ENCODE results near the gene CHSY1.

CHSY1 gene

DNA sequence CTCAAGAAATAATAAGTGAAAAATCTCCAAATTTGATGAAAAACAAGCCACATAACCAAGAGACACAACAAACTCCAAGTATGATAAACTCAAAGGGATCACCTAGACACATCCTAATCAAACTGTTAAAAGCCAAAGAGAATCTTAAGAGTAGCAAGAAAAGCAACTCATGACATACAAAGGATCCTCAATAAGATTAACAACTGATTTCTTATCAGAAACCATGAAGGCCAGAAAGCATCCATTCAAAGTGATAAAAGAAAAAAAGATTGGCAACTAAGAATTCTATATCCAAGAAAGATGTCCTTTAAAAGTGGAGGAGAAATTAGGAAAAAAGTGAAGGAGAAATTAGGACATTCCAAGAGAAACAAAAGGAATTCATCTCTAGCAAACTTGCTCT is 23.5 kb downstream of the CHSY1 start:
- no peak for TF ChIP-seq CTCF (conservative IDR thresholded peaks at IDR 0.05)
- TF ChIP-seq ZFX (IDR thresholded peaks at IDR 0.05): no peak
- no peak overlapping the region for H3K27ac ChIP-seq

DNA sequence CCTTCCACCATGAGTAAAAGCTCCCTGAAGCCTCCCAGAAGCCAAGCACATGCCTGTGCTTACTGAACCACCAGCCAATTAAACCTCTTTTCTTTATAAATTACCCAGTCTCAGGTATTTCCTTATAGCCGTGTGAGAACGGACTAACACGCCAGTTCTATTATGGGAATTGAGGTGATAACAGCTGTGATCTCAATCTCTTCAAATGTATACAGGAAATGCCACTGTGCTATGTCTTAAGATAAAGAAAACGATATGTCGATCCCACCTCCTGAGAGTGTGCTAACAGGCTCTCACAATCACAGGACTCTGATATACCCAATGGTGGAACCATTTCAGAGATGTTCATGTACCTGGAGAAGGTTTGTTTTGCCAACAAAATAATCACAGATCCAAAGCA is 26.2 kb downstream of the CHSY1 start:
- no peak for TF ChIP-seq ZFX (IDR thresholded peaks at IDR 0.05)
- no peak for TF ChIP-seq CTCF (conservative IDR thresholded peaks at IDR 0.05)
- no peak overlapping the region for H3K27ac ChIP-seq

GRCh38 chr15:101221902-101222301 is 29.9 kb downstream of the CHSY1 start:
- no peak overlapping the region for H3K27ac ChIP-seq
- no peak for TF ChIP-seq ZFX (IDR thresholded peaks at IDR 0.05)
- no peak for TF ChIP-seq CTCF (conservative IDR thresholded peaks at IDR 0.05)

DNA sequence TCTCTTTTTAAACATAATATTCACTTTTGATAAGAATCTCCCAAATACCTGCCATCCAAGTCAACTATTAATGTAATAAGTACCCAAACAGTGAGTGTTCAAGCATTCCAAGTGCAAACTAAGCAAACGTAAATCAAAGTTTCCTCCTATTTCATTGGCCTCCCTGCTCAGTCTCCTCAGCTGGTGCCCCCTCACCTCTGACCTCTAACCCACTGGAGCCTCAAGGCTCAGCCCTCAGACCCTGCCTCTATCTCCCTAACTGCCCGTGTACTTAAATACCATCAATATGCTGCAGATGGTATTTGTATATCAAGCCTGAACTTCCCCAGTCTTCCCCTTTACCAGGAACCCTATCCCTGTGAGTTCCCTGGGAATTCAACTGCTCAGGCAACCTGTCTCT is 31.8 kb downstream of the CHSY1 start:
- TF ChIP-seq ZFX (IDR thresholded peaks at IDR 0.05): no peak
- no peak for TF ChIP-seq CTCF (conservative IDR thresholded peaks at IDR 0.05)
- peak overlapping the region; percentile 20 for H3K27ac ChIP-seq

GRCh38 chr15:101219441-101219840 is 32.4 kb downstream of the CHSY1 start:
- peak overlapping the region; percentile 20 for H3K27ac ChIP-seq
- TF ChIP-seq ZFX (IDR thresholded peaks at IDR 0.05) (no peak), CTCF (conservative IDR thresholded peaks at IDR 0.05) (no peak)

DNA sequence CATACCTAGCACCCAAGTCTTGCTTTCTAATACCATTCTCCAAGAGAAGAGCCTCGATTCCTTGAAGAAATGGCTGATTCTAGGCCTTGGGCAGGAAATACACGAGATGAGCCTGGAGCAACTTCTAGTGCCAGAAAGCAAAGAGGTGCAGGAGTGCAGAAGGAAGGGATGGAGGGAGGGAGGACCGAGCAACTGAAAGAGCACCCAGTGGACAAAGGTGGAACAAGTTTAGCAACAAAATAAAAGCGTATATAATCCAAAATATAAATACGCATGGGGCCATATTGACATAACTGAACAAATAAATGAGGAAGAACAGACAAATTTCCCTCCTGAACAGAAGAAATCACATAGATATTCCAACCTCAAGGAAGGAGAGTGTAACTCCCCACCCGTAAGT is 34.4 kb downstream of the CHSY1 start:
- TF ChIP-seq ZFX (IDR thresholded peaks at IDR 0.05) (no peak), CTCF (conservative IDR thresholded peaks at IDR 0.05) (peak; percentile 51)

GRCh38 chr15:101216100-101216499 is 35.7 kb downstream of the CHSY1 start:
- TF ChIP-seq ZFX (IDR thresholded peaks at IDR 0.05): no peak
- TF ChIP-seq CTCF (conservative IDR thresholded peaks at IDR 0.05): no peak
- no peak overlapping the region for H3K27ac ChIP-seq

More for the DNA sequence above, 34.4 kb downstream of the CHSY1 start:
- H3K27ac ChIP-seq: peak overlapping the region; percentile 48; the same call in 1 of the 2 replicates
